ENCODE data around the gene PIK3AP1. TPM values are rescaled to one million over a fixed set of nuclear protein-coding genes. Genes with fewer than 3 reads are reported as not detected.

Gene PIK3AP1
- total and polyA plus RNA-seq, 10 of the 15 experiments (the other 5 are each of a cell fraction or from before 2014, with no cell fraction given) = 26.2 to 306 (median 119) TPM

DNA sequence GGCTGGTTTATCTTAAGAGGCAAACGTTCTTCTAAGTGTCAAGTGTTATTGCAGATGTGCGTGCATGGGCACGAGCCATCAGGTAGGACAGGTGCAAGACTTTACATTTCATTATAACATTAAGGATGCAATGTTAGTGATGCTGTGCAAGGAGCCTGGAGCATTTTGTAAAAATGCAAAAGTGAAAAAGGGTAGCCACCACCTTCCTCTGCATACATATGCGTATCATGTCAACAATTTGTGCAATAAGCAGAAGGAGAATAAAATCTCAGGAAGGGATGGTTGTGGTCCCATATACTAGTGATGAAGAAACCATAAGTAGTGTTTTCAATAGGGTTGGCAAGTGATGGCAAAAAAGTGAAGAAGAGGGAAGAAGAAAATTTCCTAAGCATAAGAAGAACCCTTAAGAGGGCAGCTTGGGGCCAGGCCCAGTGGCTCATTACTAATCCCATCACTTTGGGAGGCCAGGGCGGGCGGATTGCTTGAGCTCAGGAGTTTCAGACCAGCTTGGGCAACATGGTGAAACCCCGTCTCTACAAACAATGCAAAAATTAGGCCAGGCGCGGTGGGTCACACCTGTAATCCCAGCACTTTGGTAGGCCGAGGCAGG is 7.5 kb downstream of the PIK3AP1 start:
- Histone ChIP-seq H3K4me2 (ENCODE audit: control insufficient read depth, insufficient read depth) (no peak overlapping the region), H3K9me3 (replicated peaks; ENCODE audit: control insufficient read depth, insufficient read depth, low read length) (no peaks in the 10 kb centered on the region; the same call in 2 of the 3 replicates), H3K9ac (ENCODE audit: control insufficient read depth, insufficient read depth, low read length) (no peak overlapping the region), H3K4me3 (no peak overlapping the region), H2AFZ (ENCODE audit: control insufficient read depth, low read depth, low read length) (no peak overlapping the region), H3K4me1 (ENCODE audit: control insufficient read depth, insufficient read depth, low read length) (peaks cover 32% of the 10 kb centered on the region), H3K27me3 (replicated peaks in 1 of 2; ENCODE audit: control insufficient read depth in 2 of 2, insufficient read depth in 2 of 2, low read length in 1 of 2) (no peaks in the 10 kb centered on the region), H3K36me3 (ENCODE audit: control insufficient read depth in 2 of 2, insufficient read depth in 2 of 2, low read length in 1 of 2) (peaks cover 5% of the 10 kb centered on the region in 2 experiments; a peak in 3 of 4 replicates), H3K27ac (ENCODE audit: control insufficient read depth, insufficient read depth) (no peak overlapping the region), H3K79me2 (ENCODE audit: control insufficient read depth, insufficient read depth, low read length) (peaks cover 52% of the 10 kb centered on the region), H4K20me1 (ENCODE audit: control insufficient read depth, insufficient read depth) (no peaks in the 10 kb centered on the region)
- CTCF ChIA-PET = interaction anchor here (1.0 to 1.2 kb wide), 3 partner anchors 18 to 68 kb away, joined by 4 to 6 read pairs (median 4); no protein-coding TSS in a partner anchor
- in situ Hi-C loops (cut with MboI) (loop anchor here (10.0 kb wide), 1 partner anchor 68 kb away; no protein-coding TSS in a partner anchor), intact Hi-C loops (cut with micrococcal nuclease; ENCODE audit: unreplicated experiment) (loop anchor here (10.0 kb wide), 1 partner anchor 128 kb away; the partner anchor contains the start of gene TM9SF3)
- RAD21 ChIA-PET (ENCODE audit: unreplicated experiment) = interaction anchor here (0.7 to 2.1 kb wide), 6 partner anchors 8 to 41 kb away, joined by 3 to 11 read pairs (median 4); no protein-coding TSS in a partner anchor
- POLR2A ChIA-PET = interaction anchor here (1.2 to 2.2 kb wide), 3 partner anchors 14 to 18 kb away, joined by 5 to 7 read pairs (median 6); no protein-coding TSS in a partner anchor
- 98% methylated on average over 10 of the region's 10 CpGs for WGBS (ENCODE audit: insufficient coverage, insufficient replicate concordance, low lambda C conversion rate, missing lambda C conversion rate)
- SMC1A ChIA-PET (ENCODE audit: uncharacterized antibody, unreplicated experiment) = interaction anchor here (1.2 to 2.8 kb wide), 6 partner anchors 8 to 27 kb away, joined by 3 to 9 read pairs (median 5); no protein-coding TSS in a partner anchor
- DNase-seq (ENCODE audit: low read depth, low spot score) (no peak), ATAC-seq (no peak), FAIRE-seq (no peak)
- BruUV-seq (replicated peaks) = no TSS peak
- TF ChIP-seq CHD2 (IDR thresholded peaks at IDR 0.05; ENCODE audit: borderline replicate concordance, low read depth, low read length) (no peak), USF1 (IDR thresholded peaks at IDR 0.05; ENCODE audit: borderline replicate concordance, extremely low read length, insufficient read depth, low read depth, low read length) (no peak), NKRF (conservative IDR thresholded peaks at IDR 0.05) (no peak), FOS (IDR thresholded peaks at IDR 0.05; ENCODE audit: borderline replicate concordance, extremely low read depth, insufficient read length) (no peak), BHLHE40 (IDR thresholded peaks at IDR 0.05; ENCODE audit: borderline replicate concordance in 1 of 2, low read depth in 2 of 2, low read length in 1 of 2) (no peak), RELA (IDR thresholded peaks at IDR 0.05; ENCODE audit: borderline replicate concordance, partially characterized antibody) (no peak), POU2F2 (IDR thresholded peaks at IDR 0.05; ENCODE audit: borderline replicate concordance, low read depth, low read length) (no peak), CREM (IDR thresholded peaks at IDR 0.05; ENCODE audit: low read depth) (no peak), ZNF207 (IDR thresholded peaks at IDR 0.05; ENCODE audit: borderline replicate concordance) (no peak), BACH1 (IDR thresholded peaks at IDR 0.05; ENCODE audit: borderline replicate concordance) (no peak), NRF1 (conservative IDR thresholded peaks at IDR 0.05; ENCODE audit: low read depth, low read length) (no peak), SMC3 (IDR thresholded peaks at IDR 0.05; ENCODE audit: borderline replicate concordance, low read length) (no peak), BCL11A (IDR thresholded peaks at IDR 0.05; ENCODE audit: low read depth, low read length) (no peak), MYC (IDR thresholded peaks at IDR 0.05; ENCODE audit: insufficient read depth, insufficient read length, insufficient replicate concordance, low read length, severe bottlenecking) (no peak), ZBED1 (IDR thresholded peaks at IDR 0.05; ENCODE audit: borderline replicate concordance) (no peak), MTA3 (IDR thresholded peaks at IDR 0.05; ENCODE audit: borderline replicate concordance, low read length) (no peak)
- TF ChIP-seq, protein P1, sequence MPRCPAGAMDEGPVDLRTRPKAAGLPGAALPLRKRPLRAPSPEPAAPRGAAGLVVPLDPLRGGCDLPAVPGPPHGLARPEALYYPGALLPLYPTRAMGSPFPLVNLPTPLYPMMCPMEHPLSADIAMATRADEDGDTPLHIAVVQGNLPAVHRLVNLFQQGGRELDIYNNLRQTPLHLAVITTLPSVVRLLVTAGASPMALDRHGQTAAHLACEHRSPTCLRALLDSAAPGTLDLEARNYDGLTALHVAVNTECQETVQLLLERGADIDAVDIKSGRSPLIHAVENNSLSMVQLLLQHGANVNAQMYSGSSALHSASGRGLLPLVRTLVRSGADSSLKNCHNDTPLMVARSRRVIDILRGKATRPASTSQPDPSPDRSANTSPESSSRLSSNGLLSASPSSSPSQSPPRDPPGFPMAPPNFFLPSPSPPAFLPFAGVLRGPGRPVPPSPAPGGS (IDR thresholded peaks at IDR 0.05; ENCODE audit: borderline replicate concordance, insufficient read depth, low read depth, low read length, poor library complexity, severe bottlenecking) = no peak
- TF ChIP-seq, protein P2, sequence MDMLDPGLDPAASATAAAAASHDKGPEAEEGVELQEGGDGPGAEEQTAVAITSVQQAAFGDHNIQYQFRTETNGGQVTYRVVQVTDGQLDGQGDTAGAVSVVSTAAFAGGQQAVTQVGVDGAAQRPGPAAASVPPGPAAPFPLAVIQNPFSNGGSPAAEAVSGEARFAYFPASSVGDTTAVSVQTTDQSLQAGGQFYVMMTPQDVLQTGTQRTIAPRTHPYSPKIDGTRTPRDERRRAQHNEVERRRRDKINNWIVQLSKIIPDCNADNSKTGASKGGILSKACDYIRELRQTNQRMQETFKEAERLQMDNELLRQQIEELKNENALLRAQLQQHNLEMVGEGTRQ (IDR thresholded peaks at IDR 0.05; ENCODE audit: borderline replicate concordance, low read depth, low read length) = no peak

All from GM12878 (cell line).